ENCODE data around the gene KRT36. TPM values are rescaled to one million over a fixed set of nuclear protein-coding genes. Genes with fewer than 3 reads are reported as not detected.

KRT36 gene
- total and polyA plus RNA-seq, 2 donors (not counting 1 experiment from before 2014, with no cell fraction given), result not detected

- Mint-ChIP-seq H3K27ac (no peak overlapping the region), H3K9me3 (ENCODE audit: insufficient read depth) (peaks cover 2% of the 10 kb centered on the region), H3K4me3 (no peak overlapping the region), H3K4me1 (no peaks in the 10 kb centered on the region), H3K27me3 (peaks cover 32% of the 10 kb centered on the region)
- Histone ChIP-seq H3K4me2 (replicated peaks; ENCODE audit: low read depth, low read length, poor library complexity, severe bottlenecking) (no peak overlapping the region), H3K36me3 (replicated peaks in 1 of 2; ENCODE audit: control extremely low read depth in 1 of 2, control insufficient read depth in 1 of 2, extremely low read depth in 1 of 2, insufficient read depth in 2 of 2, low read length in 1 of 2) (no peaks in the 10 kb centered on the region), H2AFZ (ENCODE audit: insufficient read depth, low read depth, low read length, poor library complexity, severe bottlenecking) (no peak overlapping the region), H3K4me1 (ENCODE audit: control insufficient read depth in 2 of 2, insufficient read depth in 2 of 2, low read length in 2 of 2) (no peaks in the 10 kb centered on the region), H4K20me1 (ENCODE audit: control insufficient read depth, insufficient read depth, low read length, poor library complexity, severe bottlenecking) (no peaks in the 10 kb centered on the region), H3K9ac (ENCODE audit: low read length) (no peak overlapping the region), H3K27me3 (replicated peaks in 1 of 4; ENCODE audit: control extremely low read depth in 1 of 4, control insufficient read depth in 3 of 4, insufficient read depth in 4 of 4, low read length in 3 of 4) (peaks cover 0 to 6% (median 2%) of the 10 kb centered on the region in 4 experiments), H3K27ac (ENCODE audit: low read length in 2 of 2) (no peak overlapping the region), H3K9me3 (ENCODE audit: control extremely low read depth in 1 of 3, control insufficient read depth in 2 of 3, insufficient read depth in 1 of 3, low read length in 2 of 3) (peaks cover 0 to 12% (median 0%) of the 10 kb centered on the region in 3 donors), H3K79me2 (ENCODE audit: control insufficient read depth, insufficient read depth, low read length) (no peaks in the 10 kb centered on the region), H3K4me3 (ENCODE audit: control extremely low read depth in 1 of 5, extremely low read depth in 1 of 5, insufficient read depth in 1 of 5, low read depth in 2 of 5, low read length in 4 of 5) (no peak overlapping the region)
- 73% methylated on average over 2 of the region's 4 CpGs for WGBS (ENCODE audit: insufficient coverage)
- DNase-seq (no peak), ATAC-seq (ENCODE audit: low read depth) (no peak)
- POLR2A ChIA-PET, result no interaction called here
- intact Hi-C loops (cut with micrococcal nuclease), result no loop called here
- CTCF ChIA-PET, result no interaction called here
- TF ChIP-seq EZH2 (IDR thresholded peaks at IDR 0.05; ENCODE audit: borderline replicate concordance, insufficient read depth, low read depth, low read length, poor library complexity, severe bottlenecking) (no peak), CTCF (IDR thresholded peaks at IDR 0.05) (no peak)
These were observed 22.1 kb downstream of the KRT36 start for GRCh38 chr17:41467561-41467960.

GRCh38 chr17:41466988-41467387, 22.7 kb downstream of the KRT36 start, which contains the start of gene KRT32:
Gene KRT32 (minus strand): TSS chr17:41467386. CDS start chr17:41467325, 61 bp downstream.
- intact Hi-C loops (cut with micrococcal nuclease), result no loop called here
- peaks cover 2% of the 10 kb centered on the region for H3K9me3 Mint-ChIP-seq (ENCODE audit: insufficient read depth)
- no peak within 1 kb of the TSS for H3K27ac Mint-ChIP-seq
- H3K27ac ChIP-seq (ENCODE audit: low read length in 2 of 2), result no peak within 1 kb of the TSS
- no peak for DNase-seq
- WGBS (ENCODE audit: insufficient coverage), result 89% methylated on average over 12 of the region's 14 CpGs
- no peak within 1 kb of the TSS for H2AFZ ChIP-seq (ENCODE audit: insufficient read depth, low read depth, low read length, poor library complexity, severe bottlenecking)
- H3K36me3 ChIP-seq (replicated peaks in 1 of 2; ENCODE audit: control extremely low read depth in 1 of 2, control insufficient read depth in 1 of 2, extremely low read depth in 1 of 2, insufficient read depth in 2 of 2, low read length in 1 of 2), result no peaks in the 10 kb centered on the region
- TF ChIP-seq CTCF (IDR thresholded peaks at IDR 0.05) (no peak), EZH2 (IDR thresholded peaks at IDR 0.05; ENCODE audit: borderline replicate concordance, insufficient read depth, low read depth, low read length, poor library complexity, severe bottlenecking) (no peak)
- H3K4me3 ChIP-seq (ENCODE audit: control extremely low read depth in 1 of 5, extremely low read depth in 1 of 5, insufficient read depth in 1 of 5, low read depth in 2 of 5, low read length in 4 of 5), result no peak within 1 kb of the TSS
- H3K27me3 ChIP-seq (replicated peaks in 1 of 4; ENCODE audit: control extremely low read depth in 1 of 4, control insufficient read depth in 3 of 4, insufficient read depth in 4 of 4, low read length in 3 of 4), result peaks cover 0 to 6% (median 2%) of the 10 kb centered on the region in 4 experiments
- no peaks in the 10 kb centered on the region for H3K4me1 Mint-ChIP-seq
- H3K4me2 ChIP-seq (replicated peaks; ENCODE audit: low read depth, low read length, poor library complexity, severe bottlenecking), result no peak within 1 kb of the TSS
- peaks cover 34% of the 10 kb centered on the region for H3K27me3 Mint-ChIP-seq
- no peak within 1 kb of the TSS for H3K4me3 Mint-ChIP-seq
- no peak for ATAC-seq (ENCODE audit: low read depth)
- ChIA-PET POLR2A (no interaction called here), CTCF (no interaction called here)
- H3K9ac ChIP-seq (ENCODE audit: low read length), result no peak within 1 kb of the TSS
- H4K20me1 ChIP-seq (ENCODE audit: control insufficient read depth, insufficient read depth, low read length, poor library complexity, severe bottlenecking), result no peaks in the 10 kb centered on the region
- peaks cover 0 to 12% (median 0%) of the 10 kb centered on the region in 3 donors for H3K9me3 ChIP-seq (ENCODE audit: control extremely low read depth in 1 of 3, control insufficient read depth in 2 of 3, insufficient read depth in 1 of 3, low read length in 2 of 3)
- H3K4me1 ChIP-seq (ENCODE audit: control insufficient read depth in 2 of 2, insufficient read depth in 2 of 2, low read length in 2 of 2), result no peaks in the 10 kb centered on the region
- H3K79me2 ChIP-seq (ENCODE audit: control insufficient read depth, insufficient read depth, low read length), result no peaks in the 10 kb centered on the region
